GM12878 (cell line): Measurements from ENCODE around the gene ZMAT3. TPM values are rescaled to one million over a fixed set of nuclear protein-coding genes. Genes with fewer than 3 reads are reported as not detected.

Experiments
- ATF3 ChIP-seq: IDR thresholded peaks from 2 replicates; pipeline ENCODE4 v1.6.1; 2011; ENCODE audit warnings: low read depth, mild to moderate bottlenecking, low read length, moderate library complexity, borderline replicate concordance; ENCODE audit errors: extremely low read depth
- CTCF ChIP-seq, 3 experiments: IDR thresholded peaks in 2 of 3; conservative IDR thresholded peaks in 1 of 3; 2 replicates each; pipeline ENCODE4 v1.5.1; 2011; ENCODE audit warnings: low read depth in 3 of 3, low read length in 3 of 3, mild to moderate bottlenecking in 3 of 3, control low read depth in 2 of 3, moderate library complexity in 2 of 3, inconsistent platforms in 1 of 3, mixed read lengths in 1 of 3; ENCODE audit not compliant: control insufficient read depth in 2 of 3, insufficient read depth in 1 of 3; ENCODE audit errors: extremely low read depth in 1 of 3
- E2F8 ChIP-seq: fragments of 450-650 bp; IDR thresholded peaks from 2 replicates; pipeline ENCODE4 v1.6.1; 2018; ENCODE audit warnings: mild to moderate bottlenecking, low read depth, moderate library complexity; ENCODE audit not compliant: partially characterized antibody
- JUNB ChIP-seq: IDR thresholded peaks from 2 replicates; pipeline ENCODE4 v1.6.1; 2016; ENCODE audit warnings: antibody characterized with exemption, mild to moderate bottlenecking
- JUND ChIP-seq: IDR thresholded peaks from 2 replicates; pipeline ENCODE4 v1.6.1; 2012; ENCODE audit warnings: low read depth, mild to moderate bottlenecking, low read length, improper control_type of control experiment, moderate library complexity
- MEF2A ChIP-seq: IDR thresholded peaks from 2 replicates; pipeline ENCODE4 v1.6.1; 2011; ENCODE audit warnings: low read depth, mild to moderate bottlenecking, low read length, moderate library complexity; ENCODE audit not compliant: insufficient read depth
- MLLT1 ChIP-seq: fragments of 450-650 bp; IDR thresholded peaks from 2 replicates; pipeline ENCODE4 v1.6.1; 2016; ENCODE audit warnings: mild to moderate bottlenecking
- NFYA ChIP-seq: IDR thresholded peaks from 2 replicates; pipeline ENCODE4 v1.6.1; 2011; ENCODE audit warnings: low read depth, mild to moderate bottlenecking, low read length, improper control_type of control experiment, borderline replicate concordance
- NR2F1 ChIP-seq: fragments of 450-650 bp; conservative IDR thresholded peaks from 2 replicates; pipeline ENCODE4 v1.6.1; 2017; ENCODE audit warnings: mild to moderate bottlenecking
- PAX5 ChIP-seq: IDR thresholded peaks from 2 replicates; pipeline ENCODE4 v1.6.1; 2011; ENCODE audit warnings: low read depth, low read length, borderline replicate concordance
- POLR2A ChIP-seq: IDR thresholded peaks from 2 replicates; pipeline ENCODE4 v1.6.1; 2011; ENCODE audit warnings: low read depth, mild to moderate bottlenecking, low read length
- POLR2AphosphoS2 ChIP-seq: IDR thresholded peaks from 2 replicates; pipeline ENCODE4 v1.6.1; 2011; ENCODE audit warnings: low read depth, mild to moderate bottlenecking, low read length, improper control_type of control experiment, moderate library complexity
- POLR2AphosphoS5 ChIP-seq: IDR thresholded peaks from 2 replicates; pipeline ENCODE4 v1.6.1; 2011; ENCODE audit warnings: mild to moderate bottlenecking, low read length, inconsistent platforms
- RB1 ChIP-seq: fragments of 450-650 bp; formaldehyde crosslinking; IDR thresholded peaks from 2 replicates; pipeline ENCODE4 v1.6.1; 2017; ENCODE audit warnings: mild to moderate bottlenecking, borderline replicate concordance
- RCOR1 ChIP-seq: conservative IDR thresholded peaks from 2 replicates; pipeline ENCODE4 v1.6.1; 2012; ENCODE audit warnings: low read depth, low read length, improper control_type of control experiment
- SMAD5 ChIP-seq: IDR thresholded peaks from 2 replicates; pipeline ENCODE4 v1.6.1; 2016; ENCODE audit warnings: antibody characterized with exemption, low read depth
- SUPT20H ChIP-seq: IDR thresholded peaks from 2 replicates; pipeline ENCODE4 v1.6.1; 2011; ENCODE audit warnings: low read depth, mild to moderate bottlenecking, low read length, moderate library complexity, borderline replicate concordance; ENCODE audit not compliant: control insufficient read depth
- ZNF384 ChIP-seq: IDR thresholded peaks from 2 replicates; pipeline ENCODE4 v1.6.1; 2012; ENCODE audit warnings: low read depth, mild to moderate bottlenecking, low read length, improper control_type of control experiment, borderline replicate concordance
- ZSCAN29 ChIP-seq: fragments of 450-650 bp; IDR thresholded peaks from 2 replicates; pipeline ENCODE4 v1.6.1; 2017; ENCODE audit warnings: mild to moderate bottlenecking, moderate library complexity
- polyA plus RNA-seq, 11 experiments: library from polyadenylated mRNA; depleted of rRNA in 4 of 11; unstranded in 6 of 11; stranded (reverse) in 5 of 11; fragments of >200 nt; fragmentation: Nextera tagmentation in 4 of 11; fragmentation: Illumina TruSeq in 1 of 11; extraction: Ambion mirVana in 4 of 11; extraction: Trizol in 1 of 11; gene quantifications; 1 replicate in 1 of 11; 2 replicates in 10 of 11; pipeline versions ENCODE4 v1.2.1 to v1.2.3, GENCODE V29; 2011 to 2016; ENCODE audit warnings: inconsistent platforms in 2 of 11, missing spikeins in 2 of 11, low read depth in 1 of 11
- total RNA-seq, 4 experiments: library from RNA; depleted of rRNA in 3 of 4; stranded (reverse); fragments of >200 nt in 3 of 4; fragmentation: Illumina TruSeq in 1 of 4; extraction: Trizol in 1 of 4; gene quantifications; 2 replicates each; pipeline versions ENCODE4 v1.2.1 to v1.2.3, GENCODE V29; 2013 to 2021

ZMAT3 gene
- total and polyA plus RNA-seq, 10 of the 15 experiments (the other 5 are each of a cell fraction or from before 2014, with no cell fraction given) = 6.2 to 55.9 (median 25.8) TPM

- TF ChIP-seq PAX5 = 0 out of 2 replicates have a peak, but pooled peaks have one; percentile 79
- TF ChIP-seq NR2F1 = peak; percentile 95
- TF ChIP-seq JUNB = no peak
- TF ChIP-seq E2F8 = no peak
- peak; percentile 98; the same call in 1 of the 2 replicates for TF ChIP-seq RB1
- TF ChIP-seq POLR2AphosphoS2 = no peak
- no peak for TF ChIP-seq NFYA
- TF ChIP-seq MEF2A = no peak
- TF ChIP-seq ZNF384 = no peak
- TF ChIP-seq MLLT1 = peak; percentile 84
- TF ChIP-seq ATF3 = no peak
- TF ChIP-seq SMAD5 = no peak
- peak; percentile 8 to 30 (median 24); a peak in 1 of 6 replicates for TF ChIP-seq CTCF (IDR thresholded peaks at IDR 0.05 in 2 of 3, conservative IDR thresholded peaks at IDR 0.05 in 1 of 3; ENCODE audit: control insufficient read depth in 2 of 3, extremely low read depth in 1 of 3, insufficient read depth in 1 of 3, low read depth in 3 of 3, low read length in 3 of 3)
- TF ChIP-seq POLR2AphosphoS5 = peak; percentile 79
- TF ChIP-seq JUND = no peak
- peak; percentile 40 for TF ChIP-seq POLR2A
- no peak for TF ChIP-seq SUPT20H
- TF ChIP-seq RCOR1 = no peak
- TF ChIP-seq ZSCAN29 = no peak
Measured at GRCh38 chr3:179046497-179047353, 24.9 kb downstream of the ZMAT3 start (continued).
